GM12878 (cell line): ENCODE measurements around the gene PMEL. TPM values are rescaled to one million over a fixed set of nuclear protein-coding genes. Genes with fewer than 3 reads are reported as not detected.
"Not testable (repeated sequence)": the region's sequence is repeated elsewhere in the genome, so short reads cannot be mapped to it uniquely, and the experiment has no call there.

Experiments used
- ATAC-seq: fragments of 200-7000 bp; cut with Tn5 transposase; 3 replicates; pipeline ENCODE4 v1.9.1; 2020; ENCODE audit warnings: mild to moderate bottlenecking, moderate library complexity
- BruUV-seq: library from RNA; stranded (reverse); fragments of 400-500 nt; replicated peaks from 2 replicates; lab custom pipeline; 2021; lab: Mats Ljungman, UMichigan
- CTCF ChIA-PET: fragments of 300-600 bp; sonication (Branson Sonifier 250); formaldehyde crosslinking; extraction: SDS; loops from one replicate; lab custom pipeline; 2021; ENCODE audit warnings: inconsistent platforms; lab: Yijun Ruan, JAX
- POLR2A ChIA-PET: fragments of 350-600 bp; formaldehyde crosslinking; extraction: SDS; loops from one replicate; lab custom pipeline; 2021; ENCODE audit warnings: inconsistent platforms; lab: Charles Lee
- RAD21 ChIA-PET: fragments of 300-600 bp; sonication (Branson Sonifier 250); formaldehyde crosslinking; loops from one replicate; lab custom pipeline; 2023; ENCODE audit warnings: antibody characterized with exemption; ENCODE audit not compliant: unreplicated experiment; lab: Charles Lee
- SMC1A ChIA-PET: fragments of 300-600 bp; sonication (Branson Sonifier 250); formaldehyde crosslinking; loops from one replicate; lab custom pipeline; 2023; ENCODE audit not compliant: unreplicated experiment, uncharacterized antibody; lab: Charles Lee
- DNase-seq: peaks from one replicate; pipeline ENCODE4 v3.0.0-alpha.2; 2011; ENCODE audit warnings: low read depth, low spot score
- FAIRE-seq: peaks from 3 replicates; lab custom pipeline; 2011; peaks lifted over from hg19 to GRCh38; lab: Jason Lieb, UNC
- H2AFZ ChIP-seq: 2 replicates; pipeline ENCODE4 v1.6.0; 2011; ENCODE audit warnings: low read depth, low read length, control low read depth; ENCODE audit not compliant: control insufficient read depth
- H3K27ac ChIP-seq: 2 replicates; pipeline ENCODE4 v1.5.1; 2011; ENCODE audit warnings: control low read depth; ENCODE audit not compliant: control insufficient read depth, insufficient read depth
- H3K27me3 ChIP-seq, 2 experiments: replicated peaks in 1 of 2; 2 replicates each; pipeline versions ENCODE4 v1.6.0 to v1.6.1; 2011; ENCODE audit warnings: low read length in 1 of 2; ENCODE audit not compliant: control insufficient read depth in 2 of 2, insufficient read depth in 2 of 2
- H3K36me3 ChIP-seq, 2 experiments: 2 replicates each; pipeline ENCODE4 v1.5.1; 2011; ENCODE audit warnings: low read length in 1 of 2; ENCODE audit not compliant: control insufficient read depth in 2 of 2, insufficient read depth in 2 of 2
- H3K4me1 ChIP-seq: 2 replicates; pipeline ENCODE4 v1.6.1; 2011; ENCODE audit warnings: mild to moderate bottlenecking, low read length, moderate library complexity, mixed read lengths; ENCODE audit not compliant: control insufficient read depth, insufficient read depth
- H3K4me2 ChIP-seq: 2 replicates; pipeline ENCODE4 v1.6.0; 2011; ENCODE audit warnings: control low read depth; ENCODE audit not compliant: control insufficient read depth, insufficient read depth
- H3K4me3 ChIP-seq: fragments of 200-600 bp; sonication (generic); 2 replicates; pipeline ENCODE4 v1.5.1; 2016
- H3K79me2 ChIP-seq: 2 replicates; pipeline ENCODE4 v1.6.0; 2011; ENCODE audit warnings: low read length; ENCODE audit not compliant: control insufficient read depth, insufficient read depth
- H3K9ac ChIP-seq: 2 replicates; pipeline ENCODE4 v1.8.0; 2011; ENCODE audit warnings: low read length, control low read depth, mixed read lengths; ENCODE audit not compliant: control insufficient read depth, insufficient read depth
- H3K9me3 ChIP-seq: replicated peaks from 3 replicates; pipeline ENCODE4 v1.5.1; 2011; ENCODE audit warnings: mild to moderate bottlenecking, low read length; ENCODE audit not compliant: control insufficient read depth, insufficient read depth
- H4K20me1 ChIP-seq: 2 replicates; pipeline ENCODE4 v1.6.0; 2011; ENCODE audit not compliant: control insufficient read depth, insufficient read depth
- DPF2 ChIP-seq: fragments of 450-650 bp; IDR thresholded peaks from 2 replicates; pipeline ENCODE4 v1.6.1; 2017; ENCODE audit warnings: mild to moderate bottlenecking
- HCFC1 ChIP-seq: fragments of 150-350 bp; IDR thresholded peaks from 2 replicates; pipeline ENCODE4 v1.6.1; 2014; ENCODE audit warnings: low read length
- IKZF2 ChIP-seq, 2 experiments: fragments of 450-650 bp; IDR thresholded peaks; 2 replicates each; pipeline ENCODE4 v1.6.1; 2017; ENCODE audit warnings: mild to moderate bottlenecking in 2 of 2, moderate library complexity in 2 of 2
- NRF1 ChIP-seq: conservative IDR thresholded peaks from 2 replicates; pipeline ENCODE4 v1.6.1; 2011; ENCODE audit warnings: mild to moderate bottlenecking, low read depth, low read length, improper control_type of control experiment
- PKNOX1 ChIP-seq: fragments of 450-650 bp; IDR thresholded peaks from 2 replicates; pipeline ENCODE4 v1.6.1; 2016; ENCODE audit warnings: mild to moderate bottlenecking
- POLR2A ChIP-seq: IDR thresholded peaks from 2 replicates; pipeline ENCODE4 v1.6.1; 2011; ENCODE audit warnings: low read depth, mild to moderate bottlenecking, low read length
- POU2F2 ChIP-seq: IDR thresholded peaks from 3 replicates; pipeline ENCODE4 v1.6.1; 2011; ENCODE audit warnings: low read depth, mild to moderate bottlenecking, low read length, borderline replicate concordance
- RBBP5 ChIP-seq: fragments of 200-600 bp; sonication (generic); conservative IDR thresholded peaks from 2 replicates; pipeline ENCODE4 v1.6.1; 2016
- RCOR1 ChIP-seq: conservative IDR thresholded peaks from 2 replicates; pipeline ENCODE4 v1.6.1; 2012; ENCODE audit warnings: low read depth, low read length, improper control_type of control experiment
- SIN3A ChIP-seq: IDR thresholded peaks from 2 replicates; pipeline ENCODE4 v1.6.1; 2012; ENCODE audit warnings: low read depth, low read length, improper control_type of control experiment
- SIX5 ChIP-seq: IDR thresholded peaks from 2 replicates; pipeline ENCODE4 v1.6.1; 2011; ENCODE audit warnings: mild to moderate bottlenecking, low read depth, low read length, moderate library complexity; ENCODE audit not compliant: severe bottlenecking
- SP1 ChIP-seq: IDR thresholded peaks from one replicate; pipeline ENCODE4 v1.6.1; 2011; ENCODE audit warnings: low read depth, low read length
- SPI1 ChIP-seq: IDR thresholded peaks from 2 replicates; pipeline ENCODE4 v1.6.1; 2011; ENCODE audit warnings: low read depth, mild to moderate bottlenecking, low read length, moderate library complexity, borderline replicate concordance; ENCODE audit not compliant: insufficient read depth
- SREBF2 ChIP-seq: IDR thresholded peaks from 2 replicates; pipeline ENCODE4 v1.6.1; 2012; ENCODE audit warnings: mild to moderate bottlenecking, low read length
- SUZ12 ChIP-seq: fragments of 200-600 bp; sonication (generic); IDR thresholded peaks from one replicate; pipeline ENCODE4 v1.6.1; 2018; ENCODE audit warnings: antibody characterized with exemption, mild to moderate bottlenecking; ENCODE audit not compliant: unreplicated experiment
- ZNF274 ChIP-seq: IDR thresholded peaks from one replicate; pipeline ENCODE4 v1.8.0; 2011; ENCODE audit not compliant: insufficient read length, insufficient read depth
- WGBS: methylation state at CpG from one replicate; pipeline ENCODE4 v1.1.6; 2016; ENCODE audit warnings: low lambda C conversion rate; ENCODE audit not compliant: insufficient replicate concordance, insufficient coverage; ENCODE audit errors: missing lambda C conversion rate; 5-methylcytosine and 5-hydroxymethylcytosine counted together
- in situ Hi-C: fragments of 300-500 bp; cut with MboI; formaldehyde crosslinking; loops from 9 replicates; pipeline ENCODE4 v1.14.3; 2018; ENCODE audit warnings: mixed read lengths
- intact Hi-C: fragments of 100-400 bp; cut with micrococcal nuclease; formaldehyde crosslinking; loops from one replicate; pipeline ENCODE4 v1.14.2; 2022; ENCODE audit not compliant: unreplicated experiment
- polyA plus RNA-seq, 11 experiments: library from polyadenylated mRNA; depleted of rRNA in 4 of 11; unstranded in 6 of 11; stranded (reverse) in 5 of 11; fragments of >200 nt; fragmentation: Nextera tagmentation in 4 of 11; fragmentation: Illumina TruSeq in 1 of 11; extraction: Ambion mirVana in 4 of 11; extraction: Trizol in 1 of 11; gene quantifications; 1 replicate in 1 of 11; 2 replicates in 10 of 11; pipeline versions ENCODE4 v1.2.1 to v1.2.3, GENCODE V29; 2011 to 2016; ENCODE audit warnings: inconsistent platforms in 2 of 11, missing spikeins in 2 of 11, low read depth in 1 of 11
- total RNA-seq, 4 experiments: library from RNA; depleted of rRNA in 3 of 4; stranded (reverse); fragments of >200 nt in 3 of 4; fragmentation: Illumina TruSeq in 1 of 4; extraction: Trizol in 1 of 4; gene quantifications; 2 replicates each; pipeline versions ENCODE4 v1.2.1 to v1.2.3, GENCODE V29; 2013 to 2021
- TF ChIP-seq, protein P1 (sequence below): fragments of 450-650 bp; IDR thresholded peaks from 2 replicates; pipeline ENCODE4 v1.6.1; 2014; ENCODE audit warnings: mild to moderate bottlenecking

Gene PMEL
- total and polyA plus RNA-seq, 10 of the 15 experiments (the other 5 are each of a cell fraction or from before 2014, with no cell fraction given) = 0.32 to 1.6 (median 0.56) TPM

DNA sequence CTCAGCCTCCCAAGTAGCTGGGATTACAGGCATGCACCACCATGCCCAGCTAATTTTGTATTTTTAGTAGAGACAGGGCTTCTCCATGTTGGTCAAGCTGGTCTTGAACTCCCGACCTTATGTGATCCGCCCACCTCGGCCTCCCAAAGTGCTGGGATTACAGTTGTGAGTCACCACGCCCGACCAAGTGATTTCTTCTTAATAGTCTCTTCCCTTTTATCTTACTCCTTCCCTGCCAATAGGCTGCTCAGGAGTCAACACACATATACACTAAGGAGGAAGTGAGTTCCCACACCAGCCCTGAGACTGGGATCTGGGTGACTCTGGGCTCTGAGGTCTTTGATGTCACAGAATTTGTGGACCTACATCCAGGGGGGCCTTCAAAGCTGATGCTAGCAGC lies 37.5 kb upstream of the PMEL start:
- 70% methylated on average over 5 of the region's 5 CpGs for WGBS
- POLR2A ChIA-PET = interaction anchor here (0.6 to 0.8 kb wide), 3 partner anchors 18 to 1543 kb away, joined by 3 to 6 read pairs (median 3); no protein-coding TSS in a partner anchor
- H3K9ac ChIP-seq, H3K36me3 ChIP-seq, H3K27ac ChIP-seq, H3K79me2 ChIP-seq, in situ Hi-C loops, H4K20me1 ChIP-seq, RAD21 ChIA-PET, FAIRE-seq, BruUV-seq, H3K27me3 ChIP-seq, intact Hi-C loops, H3K4me1 ChIP-seq, ATAC-seq, H3K4me2 ChIP-seq, DNase-seq, H3K4me3 ChIP-seq, H3K9me3 ChIP-seq, H2AFZ ChIP-seq, SMC1A ChIA-PET: not testable (repeated sequence)
- CTCF ChIA-PET = interaction anchor here (0.6 to 1.0 kb wide), 2 partner anchors 64 to 269 kb away, joined by 3 to 4 read pairs; no protein-coding TSS in a partner anchor

DNA sequence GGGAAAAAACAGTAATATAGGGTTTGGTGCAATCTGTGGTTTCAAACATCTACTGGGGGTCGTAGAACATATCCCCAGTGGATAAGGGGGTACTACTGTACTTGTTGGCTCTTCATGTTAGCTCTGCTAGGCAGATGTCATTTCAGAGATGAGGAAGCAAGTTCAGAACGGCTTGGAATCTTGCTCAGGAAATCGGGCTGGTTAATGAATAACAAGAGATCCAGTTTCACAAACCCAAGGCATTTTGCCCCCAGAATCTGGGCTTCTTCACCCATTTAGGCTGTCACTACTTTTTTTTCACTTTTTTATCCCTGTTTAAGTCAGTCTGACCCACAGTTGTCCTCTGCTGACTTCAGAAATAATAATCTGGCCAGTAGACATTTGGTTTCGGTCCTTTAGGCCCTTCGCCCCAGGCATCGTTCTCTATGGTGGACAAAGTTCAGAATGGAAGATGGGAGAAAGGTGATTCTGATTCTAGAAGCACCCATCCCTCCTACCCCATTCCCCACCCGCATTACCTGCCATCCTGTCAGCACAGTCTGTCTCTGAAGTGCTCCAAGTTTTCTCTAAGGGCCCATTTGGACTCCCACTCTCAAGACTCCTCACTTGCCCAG lies 35.8 kb upstream of the PMEL start:
- Histone ChIP-seq H3K27ac (no peak overlapping the region), H3K4me3 (no peak overlapping the region), H3K4me1 (no peaks in the 10 kb centered on the region; the same call in 1 of the 2 replicates), H4K20me1 (no peaks in the 10 kb centered on the region), H3K27me3 (no peaks in the 10 kb centered on the region), H2AFZ (no peak overlapping the region), H3K79me2 (no peaks in the 10 kb centered on the region), H3K9me3 (no peaks in the 10 kb centered on the region), H3K9ac (no peak overlapping the region), H3K36me3 (no peaks in the 10 kb centered on the region; a peak in 1 of 4 replicates), H3K4me2 (no peak overlapping the region)
- ChIA-PET RAD21 (no interaction called here), POLR2A (interaction anchor here (0.6 kb wide), 1 partner anchor 56 kb away, joined by 5 read pairs; no protein-coding TSS in a partner anchor), CTCF (no interaction called here), SMC1A (no interaction called here)
- TF ChIP-seq DPF2 (no peak), HCFC1 (no peak), SIN3A (no peak), SUZ12 (no peak), SIX5 (no peak), ZNF274 (no peak), SREBF2 (no peak), PKNOX1 (no peak), POU2F2 (no peak), RBBP5 (no peak), SPI1 (no peak), SP1 (no peak), RCOR1 (no peak), POLR2A (no peak), IKZF2 (IDR thresholded peaks at IDR 0.05) (no peak), NRF1 (no peak)
- TF ChIP-seq, protein P1, sequence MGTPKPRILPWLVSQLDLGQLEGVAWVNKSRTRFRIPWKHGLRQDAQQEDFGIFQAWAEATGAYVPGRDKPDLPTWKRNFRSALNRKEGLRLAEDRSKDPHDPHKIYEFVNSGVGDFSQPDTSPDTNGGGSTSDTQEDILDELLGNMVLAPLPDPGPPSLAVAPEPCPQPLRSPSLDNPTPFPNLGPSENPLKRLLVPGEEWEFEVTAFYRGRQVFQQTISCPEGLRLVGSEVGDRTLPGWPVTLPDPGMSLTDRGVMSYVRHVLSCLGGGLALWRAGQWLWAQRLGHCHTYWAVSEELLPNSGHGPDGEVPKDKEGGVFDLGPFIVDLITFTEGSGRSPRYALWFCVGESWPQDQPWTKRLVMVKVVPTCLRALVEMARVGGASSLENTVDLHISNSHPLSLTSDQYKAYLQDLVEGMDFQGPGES = no peak
- no peak for ATAC-seq
- in situ Hi-C loops = no loop called here
- WGBS = 56% methylated on average over 7 of the region's 7 CpGs
- FAIRE-seq = no peak
- no peak for DNase-seq
- intact Hi-C loops = no loop called here
- no TSS peak for BruUV-seq
